SH-SY5Y (cell line): ENCODE measurements around the gene JMJD7.

ENCODE experiments used
- GATA2 ChIP-seq: IDR thresholded peaks from 2 replicates; pipeline ENCODE4 v1.6.1; 2011; ENCODE audit warnings: mild to moderate bottlenecking, low read depth, low read length
- GATA3 ChIP-seq: IDR thresholded peaks from 2 replicates; pipeline ENCODE4 v1.6.1; 2011; ENCODE audit warnings: low read depth, mild to moderate bottlenecking, low read length, moderate library complexity

GRCh38 chr15:41792000-41792637 lies 35.8 kb upstream of the JMJD7 start:
- TF ChIP-seq GATA2 (no peak), GATA3 (no peak)
